Endothelial cell of umbilical vein (primary cell): ENCODE measurements around the gene MAGI3. TPM values are rescaled to one million over a fixed set of nuclear protein-coding genes. Genes with fewer than 3 reads are reported as not detected.

Experiments used
- BruUV-seq: library from RNA; stranded (reverse); fragments of 400-500 nt; replicated peaks from 2 replicates; lab custom pipeline; 2021; lab: Mats Ljungman, UMichigan
- CTCF ChIA-PET: fragments of 300-600, 350-600 bp; sonication (Branson Sonifier 250); formaldehyde crosslinking; loops from one replicate; lab custom pipeline; 2021; ENCODE audit warnings: antibody characterized with exemption, inconsistent platforms; lab: Charles Lee
- POLR2A ChIA-PET: fragments of 300-600, 350-600 bp; sonication (Branson Sonifier 250); formaldehyde crosslinking; loops from one replicate; lab custom pipeline; 2021; ENCODE audit warnings: antibody characterized with exemption, inconsistent platforms; lab: Charles Lee
- DNase-seq: peaks from one replicate; pipeline ENCODE4 v3.0.0-alpha.2; 2011; ENCODE audit warnings: low read depth, low spot score
- FAIRE-seq: peaks from 2 replicates; lab custom pipeline; 2011; peaks lifted over from hg19 to GRCh38; lab: Jason Lieb, UNC
- H2AFZ ChIP-seq: 2 replicates; pipeline ENCODE4 v1.6.0; 2012; ENCODE audit warnings: low read depth, low read length, control low read depth, inconsistent platforms
- H3K27ac ChIP-seq: 2 replicates; pipeline ENCODE4 v1.5.1; 2011; ENCODE audit warnings: low read depth, mild to moderate bottlenecking, control low read depth, low read length, moderate library complexity; ENCODE audit not compliant: insufficient read depth
- H3K27me3 ChIP-seq, 2 experiments: 2 replicates each; pipeline versions ENCODE4 v1.6.0 to v1.6.1; 2011; ENCODE audit warnings: low read length in 2 of 2, mixed read lengths in 1 of 2; ENCODE audit not compliant: control insufficient read depth in 2 of 2, insufficient read depth in 2 of 2
- H3K36me3 ChIP-seq, 2 experiments: 2 replicates in 1 of 2; 3 replicates in 1 of 2; pipeline ENCODE4 v1.5.1; 2011; ENCODE audit warnings: low read length in 2 of 2, mild to moderate bottlenecking in 1 of 2, moderate library complexity in 1 of 2; ENCODE audit not compliant: control insufficient read depth in 2 of 2, insufficient read depth in 2 of 2; ENCODE audit errors: extremely low read depth in 1 of 2
- H3K4me1 ChIP-seq: 3 replicates; pipeline ENCODE4 v1.5.1; 2011; ENCODE audit warnings: mild to moderate bottlenecking, low read length; ENCODE audit not compliant: control insufficient read depth, insufficient read depth; ENCODE audit errors: extremely low read depth
- H3K4me2 ChIP-seq: 2 replicates; pipeline ENCODE4 v1.6.1; 2011; ENCODE audit warnings: low read length, control low read depth, mixed read lengths; ENCODE audit not compliant: insufficient read depth
- H3K4me3 ChIP-seq, 3 experiments: fragments of 200-600 bp in 1 of 3; sonication (generic), shearing (Covaris generic) in 1 of 3; replicated peaks in 1 of 3; 2 replicates each; pipeline ENCODE4 v1.5.1; 2011 to 2016; ENCODE audit warnings: control low read depth in 3 of 3, low read length in 3 of 3, mild to moderate bottlenecking in 2 of 3, inconsistent platforms in 1 of 3, low read depth in 1 of 3, moderate library complexity in 1 of 3; ENCODE audit not compliant: insufficient read depth in 1 of 3
- H3K79me2 ChIP-seq: 2 replicates; pipeline ENCODE4 v1.6.0; 2012; ENCODE audit warnings: low read length, inconsistent platforms; ENCODE audit not compliant: control insufficient read depth, insufficient read depth
- H3K9ac ChIP-seq: replicated peaks from 2 replicates; pipeline ENCODE3; 2011; ENCODE audit warnings: low read length, control low read depth; ENCODE audit not compliant: insufficient read depth; ENCODE audit errors: extremely low read depth
- H3K9me1 ChIP-seq: replicated peaks from 3 replicates; pipeline ENCODE4 v1.6.0; 2011; ENCODE audit warnings: mild to moderate bottlenecking, low read length; ENCODE audit not compliant: control insufficient read depth, insufficient read depth; ENCODE audit errors: extremely low read depth
- H3K9me3 ChIP-seq: replicated peaks from 2 replicates; pipeline ENCODE4 v1.5.1; 2012; ENCODE audit warnings: low read length, inconsistent platforms; ENCODE audit not compliant: control insufficient read depth, insufficient read depth
- H4K20me1 ChIP-seq: replicated peaks from 2 replicates; pipeline ENCODE3; 2011; ENCODE audit warnings: mild to moderate bottlenecking, low read length; ENCODE audit not compliant: control insufficient read depth, insufficient read depth; ENCODE audit errors: extremely low read depth
- CTCF ChIP-seq, 2 donors: IDR thresholded peaks; 1 replicate in 1 of 2; 2 replicates in 1 of 2; pipeline ENCODE4 v1.5.1; 2011; ENCODE audit warnings: low read length in 2 of 2, mild to moderate bottlenecking in 2 of 2, moderate library complexity in 2 of 2, control low read depth in 1 of 2, inconsistent platforms in 1 of 2, low read depth in 1 of 2; ENCODE audit not compliant: insufficient read depth in 1 of 2; ENCODE audit errors: extremely low read depth in 1 of 2
- EZH2 ChIP-seq: IDR thresholded peaks from 2 replicates; pipeline ENCODE4 v1.6.1; 2012; ENCODE audit warnings: borderline replicate concordance, low read depth, mild to moderate bottlenecking, moderate library complexity, low read length, inconsistent platforms; ENCODE audit not compliant: severe bottlenecking
- FOS ChIP-seq: IDR thresholded peaks from 2 replicates; pipeline ENCODE4 v1.6.1; 2011; ENCODE audit warnings: mild to moderate bottlenecking, low read length, moderate library complexity, borderline replicate concordance; ENCODE audit not compliant: insufficient read depth
- GATA2 ChIP-seq: IDR thresholded peaks from 2 replicates; pipeline ENCODE4 v1.7.0; 2011; ENCODE audit warnings: low read depth, mild to moderate bottlenecking, moderate library complexity, mixed read lengths, low read length; ENCODE audit not compliant: insufficient read length, insufficient read depth
- JUN ChIP-seq: IDR thresholded peaks from 2 replicates; pipeline ENCODE4 v1.6.1; 2011; ENCODE audit warnings: borderline replicate concordance, low read depth; ENCODE audit not compliant: insufficient read length, insufficient read depth
- MAX ChIP-seq: IDR thresholded peaks from 2 replicates; pipeline ENCODE4 v1.6.1; 2011; ENCODE audit not compliant: insufficient read depth, insufficient read length
- MYC ChIP-seq: IDR thresholded peaks from one replicate; pipeline ENCODE4 v1.6.1; 2011; ENCODE audit warnings: mild to moderate bottlenecking, low read depth, low read length
- POLR2A ChIP-seq: IDR thresholded peaks from 2 replicates; pipeline ENCODE4 v1.6.1; 2012; ENCODE audit warnings: low read depth, mild to moderate bottlenecking, control low read depth, low read length
- POLR2AphosphoS5 ChIP-seq: IDR thresholded peaks from 2 replicates; pipeline ENCODE4 v1.6.1; 2012; ENCODE audit warnings: low read depth, mild to moderate bottlenecking, control low read depth, low read length, moderate library complexity; ENCODE audit not compliant: insufficient read depth
- dilution Hi-C: fragments of 300-500 bp; cut with MboI; formaldehyde crosslinking; loops from one replicate; pipeline ENCODE4 v1.15.0; 2019; ENCODE audit warnings: low sequenced_read_pairs; ENCODE audit not compliant: extremely low pct_ligation_motif_present
- intact Hi-C: fragments of 100-400 bp; cut with micrococcal nuclease; formaldehyde crosslinking; loops from one replicate; pipeline ENCODE4 v1.10.0; 2022
- polyA plus RNA-seq, 4 experiments: library from polyadenylated mRNA; depleted of rRNA in 3 of 4; stranded (reverse) in 3 of 4; unstranded in 1 of 4; fragments of >200 nt; gene quantifications; 2 replicates each; pipeline versions ENCODE4 v1.2.1 to v1.2.3, GENCODE V29; 2011 to 2012; ENCODE audit warnings: missing spikeins in 1 of 4
- total RNA-seq: library from RNA; stranded (reverse); gene quantifications from 2 replicates; pipeline ENCODE4 v1.2.3, GENCODE V29; 2021

Gene MAGI3
- total and polyA plus RNA-seq, 2 donors (not counting 3 experiments of a cell fraction or from before 2014, with no cell fraction given): 2.8 to 16.1 TPM

- ChIA-PET CTCF (interaction anchor here (1.0 kb wide), 1 partner anchor 208 kb away, joined by 3 read pairs; no protein-coding TSS in a partner anchor), POLR2A (no interaction called here)
- H3K9me3 ChIP-seq: no peaks in the 10 kb centered on the region
- TF ChIP-seq CTCF (IDR thresholded peaks at IDR 0.05; ENCODE audit: extremely low read depth in 1 of 2, insufficient read depth in 1 of 2, low read depth in 1 of 2, low read length in 2 of 2): no peak
- TF ChIP-seq POLR2A: no peak
- no peak for TF ChIP-seq JUN
- TF ChIP-seq GATA2: no peak
- TF ChIP-seq FOS: no peak
- TF ChIP-seq MAX: no peak
- TF ChIP-seq POLR2AphosphoS5: no peak
- TF ChIP-seq EZH2: no peak
- no peak for TF ChIP-seq MYC
- no TSS peak for BruUV-seq
- H3K27ac ChIP-seq: no peak overlapping the region
- H3K9ac ChIP-seq: no peak overlapping the region
- no peak overlapping the region for H3K4me2 ChIP-seq
- H3K27me3 ChIP-seq: no peaks in the 10 kb centered on the region
- H3K79me2 ChIP-seq: no peaks in the 10 kb centered on the region
- no peak for FAIRE-seq
- H3K4me3 ChIP-seq: no peak overlapping the region
- no peaks in the 10 kb centered on the region for H3K4me1 ChIP-seq
- no peaks in the 10 kb centered on the region for H3K9me1 ChIP-seq
- H3K36me3 ChIP-seq: no peaks in the 10 kb centered on the region
- no peaks in the 10 kb centered on the region for H4K20me1 ChIP-seq
- intact Hi-C loops: no loop called here
- no peak overlapping the region for H2AFZ ChIP-seq
- DNase-seq: no peak
- dilution Hi-C loops: no loop called here
Observed at GRCh38 chr1:113666126-113666525, 275.8 kb downstream of the MAGI3 start.
